ENCODE measurements around the gene CTAGE1.

CTAGE1 gene

GRCh38 chr18:22457524-22457923 is 39.8 kb upstream of the CTAGE1 start:
- no peaks in the 10 kb centered on the region for H3K9me3 ChIP-seq
- no peaks in the 10 kb centered on the region for H3K36me3 ChIP-seq
- TF ChIP-seq CTCF (IDR thresholded peaks at IDR 0.05), result no peak
- H3K4me1 ChIP-seq (ENCODE audit: control insufficient read depth in 1 of 2, insufficient read depth in 1 of 2, low read depth in 1 of 2, low read length in 1 of 2), result no peaks in the 10 kb centered on the region
- no peaks in the 10 kb centered on the region for H3K27me3 ChIP-seq
- H3K4me3 ChIP-seq (ENCODE audit: low read depth in 1 of 2, low read length in 1 of 2), result no peak overlapping the region
- no peak overlapping the region for H3K27ac ChIP-seq

- no peak for TF ChIP-seq CTCF (IDR thresholded peaks at IDR 0.05)
- Histone ChIP-seq H3K4me3 (ENCODE audit: low read depth in 1 of 2, low read length in 1 of 2) (no peak overlapping the region), H3K4me1 (ENCODE audit: control insufficient read depth in 1 of 2, insufficient read depth in 1 of 2, low read depth in 1 of 2, low read length in 1 of 2) (no peaks in the 10 kb centered on the region), H3K27ac (no peak overlapping the region), H3K9me3 (no peaks in the 10 kb centered on the region), H3K27me3 (no peaks in the 10 kb centered on the region), H3K36me3 (no peaks in the 10 kb centered on the region)
Observed at GRCh38 chr18:22456547-22456946, 38.8 kb upstream of the CTAGE1 start.

- TF ChIP-seq CTCF (IDR thresholded peaks at IDR 0.05), result no peak
- H3K27me3 ChIP-seq, result no peaks in the 10 kb centered on the region
- no peaks in the 10 kb centered on the region for H3K4me1 ChIP-seq (ENCODE audit: control insufficient read depth in 1 of 2, insufficient read depth in 1 of 2, low read depth in 1 of 2, low read length in 1 of 2)
Observed at GRCh38 chr18:22456116-22456480, 38.4 kb upstream of the CTAGE1 start.

GRCh38 chr18:22455425-22456115 is 37.9 kb upstream of the CTAGE1 start:
- H3K27me3 ChIP-seq, result no peaks in the 10 kb centered on the region
- H3K9me3 ChIP-seq, result no peaks in the 10 kb centered on the region
- TF ChIP-seq CTCF (IDR thresholded peaks at IDR 0.05), result no peak
- H3K36me3 ChIP-seq, result no peaks in the 10 kb centered on the region
- no peaks in the 10 kb centered on the region for H3K4me1 ChIP-seq (ENCODE audit: control insufficient read depth in 1 of 2, insufficient read depth in 1 of 2, low read depth in 1 of 2, low read length in 1 of 2)
- H3K4me3 ChIP-seq (ENCODE audit: low read depth in 1 of 2, low read length in 1 of 2), result no peak overlapping the region
- H3K27ac ChIP-seq, result no peak overlapping the region

More at GRCh38 chr18:22456116-22456480, 38.4 kb upstream of the CTAGE1 start:
- no peaks in the 10 kb centered on the region for H3K9me3 ChIP-seq
- no peak overlapping the region for H3K4me3 ChIP-seq (ENCODE audit: low read depth in 1 of 2, low read length in 1 of 2)
- H3K36me3 ChIP-seq, result no peaks in the 10 kb centered on the region
- no peak overlapping the region for H3K27ac ChIP-seq

- no peaks in the 10 kb centered on the region for H3K36me3 ChIP-seq
- H3K9me3 ChIP-seq, result no peaks in the 10 kb centered on the region
- H3K27me3 ChIP-seq, result no peaks in the 10 kb centered on the region
- no peak for TF ChIP-seq CTCF (IDR thresholded peaks at IDR 0.05)
- no peak overlapping the region for H3K4me3 ChIP-seq (ENCODE audit: low read depth in 1 of 2, low read length in 1 of 2)
- H3K4me1 ChIP-seq (ENCODE audit: control insufficient read depth in 1 of 2, insufficient read depth in 1 of 2, low read depth in 1 of 2, low read length in 1 of 2), result no peaks in the 10 kb centered on the region
- H3K27ac ChIP-seq, result no peak overlapping the region
Observed at GRCh38 chr18:22453315-22453714, 35.6 kb upstream of the CTAGE1 start.
